SU-DHL-6 (cell line): ENCODE measurements around the gene ACTN3.

Source experiments
- H2AFZ ChIP-seq: fragments of 200-600 bp; sonication (generic); 2 replicates; pipeline ENCODE4 v1.6.1; 2014; ENCODE audit warnings: low read depth, mild to moderate bottlenecking, moderate library complexity, mixed read lengths, antibody characterized with exemption, low read length; ENCODE audit not compliant: severe bottlenecking
- H3F3A ChIP-seq: fragments of 200-600 bp; shearing (Covaris generic); 2 replicates; pipeline ENCODE4 v1.6.0; 2016; ENCODE audit warnings: antibody characterized with exemption, mild to moderate bottlenecking; ENCODE audit not compliant: insufficient read depth
- H3K27ac ChIP-seq: fragments of 200-600 bp; sonication (generic); 2 replicates; pipeline ENCODE4 v1.5.1; 2016; ENCODE audit warnings: low read depth, mild to moderate bottlenecking, low read length, moderate library complexity, mixed read lengths
- H3K27me3 ChIP-seq: fragments of 200-600 bp; sonication (generic), shearing (Covaris generic); 2 replicates; pipeline ENCODE4 v1.6.0; 2014; ENCODE audit warnings: mild to moderate bottlenecking, low read length
- H3K36me3 ChIP-seq: fragments of 200-600 bp; sonication (generic); 2 replicates; pipeline ENCODE4 v1.6.1; 2014; ENCODE audit warnings: mild to moderate bottlenecking, low read length, mixed read lengths
- H3K4me2 ChIP-seq: fragments of 300-600, 200-600 bp; shearing (Covaris generic), sonication (generic); 2 replicates; pipeline ENCODE4 v1.6.0; 2014; ENCODE audit warnings: low read length, low read depth, mild to moderate bottlenecking; ENCODE audit not compliant: poor library complexity, severe bottlenecking
- H3K4me3 ChIP-seq: fragments of 200-600 bp; sonication (generic); 2 replicates; pipeline ENCODE4 v1.5.1; 2014; ENCODE audit warnings: antibody characterized with exemption, low read length, mild to moderate bottlenecking, mixed read lengths; ENCODE audit not compliant: insufficient read depth, poor library complexity, severe bottlenecking
- H3K79me2 ChIP-seq: fragments of 200-600 bp; sonication (generic); 2 replicates; pipeline ENCODE4 v1.6.1; 2014; ENCODE audit warnings: mild to moderate bottlenecking, low read length, moderate library complexity; ENCODE audit not compliant: insufficient read depth
- H3K9ac ChIP-seq: fragments of 200-600 bp; sonication (generic); 2 replicates; pipeline ENCODE4 v1.7.0; 2014; ENCODE audit warnings: mild to moderate bottlenecking, low read length
- H3K9me2 ChIP-seq: fragments of 200-600 bp; sonication (generic); replicated peaks from 2 replicates; pipeline ENCODE4 v1.6.1; 2014; ENCODE audit warnings: low read length; ENCODE audit not compliant: insufficient read depth
- H3K9me3 ChIP-seq: fragments of 200-600 bp; sonication (generic); 2 replicates; pipeline ENCODE4 v1.6.1; 2014; ENCODE audit warnings: low read length, mixed read lengths; ENCODE audit not compliant: insufficient read depth
- H4K20me1 ChIP-seq: fragments of 200-600 bp; sonication (generic); 2 replicates; pipeline ENCODE4 v1.6.1; 2014; ENCODE audit warnings: low read depth, mild to moderate bottlenecking, antibody characterized with exemption, low read length, moderate library complexity, mixed read lengths
- CTCF ChIP-seq: fragments of 200-600 bp; sonication (generic); IDR thresholded peaks from one replicate; pipeline ENCODE4 v1.5.1; 2017; ENCODE audit warnings: antibody characterized with exemption, mild to moderate bottlenecking, low read length, moderate library complexity; ENCODE audit not compliant: insufficient read depth, poor library complexity, severe bottlenecking
- EZH2phosphoT487 ChIP-seq: fragments of 200-600 bp; sonication (generic), shearing (Covaris generic); conservative IDR thresholded peaks from 2 replicates; pipeline ENCODE4 v1.6.1; 2018; ENCODE audit warnings: mild to moderate bottlenecking, antibody characterized with exemption, low read length, moderate library complexity, mixed read lengths

The ACTN3 gene

DNA sequence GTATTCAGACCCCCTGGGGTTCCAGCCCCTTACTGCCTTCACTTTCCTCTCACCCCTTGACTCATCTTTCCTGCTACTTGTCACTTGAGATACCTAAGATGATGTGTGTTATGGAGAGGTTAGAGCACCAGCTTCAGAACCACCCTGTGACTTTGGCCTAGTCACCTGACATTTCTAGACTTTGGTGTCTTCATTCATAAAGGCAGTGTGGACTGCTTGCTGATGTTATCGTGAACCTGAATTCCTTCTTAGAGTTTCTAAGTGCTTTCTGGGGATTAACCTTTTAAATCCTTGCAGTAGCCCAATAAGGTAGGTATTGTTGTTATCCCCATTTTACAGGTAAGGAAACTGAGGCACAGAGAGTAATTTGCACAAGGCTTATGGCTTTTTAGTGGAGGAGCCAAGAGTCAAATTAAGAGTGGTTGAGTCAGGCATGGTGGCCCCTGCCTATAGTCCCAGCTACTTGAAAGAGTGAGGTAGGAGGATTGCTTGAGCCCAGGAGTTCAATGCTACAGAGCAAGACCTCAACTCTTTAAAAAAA lies 41.4 kb upstream of the ACTN3 start:
- 0 out of 2 replicates have a peak, but pooled peaks cover 2% of the 10 kb centered on the region for H3K36me3 ChIP-seq
- no peaks in the 10 kb centered on the region for H3K79me2 ChIP-seq
- H3K4me3 ChIP-seq, result no peak overlapping the region
- no peak overlapping the region for H3K4me2 ChIP-seq
- no peaks in the 10 kb centered on the region for H3K27me3 ChIP-seq
- H4K20me1 ChIP-seq, result no peaks in the 10 kb centered on the region
- H2AFZ ChIP-seq, result no peak overlapping the region
- no peak overlapping the region for H3K9ac ChIP-seq
- no peaks in the 10 kb centered on the region for H3K9me2 ChIP-seq
- H3K27ac ChIP-seq, result no peak overlapping the region
- TF ChIP-seq CTCF (no peak), EZH2phosphoT487 (no peak)
- H3K9me3 ChIP-seq, result no peaks in the 10 kb centered on the region
- no peaks in the 10 kb centered on the region for H3F3A ChIP-seq

GRCh38 chr11:66509131-66509561 lies 37.6 kb upstream of the ACTN3 start:
- Histone ChIP-seq H3K4me3 (no peak overlapping the region), H3K36me3 (0 out of 2 replicates have a peak, but pooled peaks cover 2% of the 10 kb centered on the region), H3K27ac (no peak overlapping the region), H3K79me2 (no peaks in the 10 kb centered on the region), H3K9me2 (no peaks in the 10 kb centered on the region), H3K9ac (no peak overlapping the region), H2AFZ (no peak overlapping the region), H4K20me1 (no peaks in the 10 kb centered on the region), H3K4me2 (no peak overlapping the region), H3K9me3 (no peaks in the 10 kb centered on the region), H3F3A (no peaks in the 10 kb centered on the region), H3K27me3 (no peaks in the 10 kb centered on the region)
- TF ChIP-seq CTCF (no peak), EZH2phosphoT487 (no peak)

GRCh38 chr11:66510271-66510989 lies 36.3 kb upstream of the ACTN3 start, which contains the start of gene BBS1:
Gene BBS1, plus strand, starts transcription at chr11:66510635. Its CDS starts 25 bp downstream, at chr11:66510660.
- no peaks in the 10 kb centered on the region for H3K79me2 ChIP-seq
- no peak within 1 kb of the TSS for H3K27ac ChIP-seq
- H3K36me3 ChIP-seq, result 0 out of 2 replicates have a peak, but pooled peaks cover under 1% of the 10 kb centered on the region
- H3K27me3 ChIP-seq, result no peaks in the 10 kb centered on the region
- H3K9ac ChIP-seq, result peak within 1 kb of the TSS; percentile 27; the same call in 1 of the 2 replicates
- H4K20me1 ChIP-seq, result no peaks in the 10 kb centered on the region
- TF ChIP-seq EZH2phosphoT487 (no peak), CTCF (no peak)
- peak within 1 kb of the TSS; percentile 53 for H3K4me3 ChIP-seq
- peak within 1 kb of the TSS; percentile 73 for H2AFZ ChIP-seq
- no peaks in the 10 kb centered on the region for H3F3A ChIP-seq
- H3K9me3 ChIP-seq, result no peaks in the 10 kb centered on the region
- no peaks in the 10 kb centered on the region for H3K9me2 ChIP-seq
- peak within 1 kb of the TSS; percentile 61 for H3K4me2 ChIP-seq
